GM19023 (cell line): ENCODE results near the gene CEP43.

Experiments used
- ATAC-seq: cut with Tn5 transposase; IDR thresholded peaks from one replicate; pipeline ENCODE4 v1.9.1; 2021; ENCODE audit warnings: mild to moderate bottlenecking, moderate library complexity; ENCODE audit not compliant: unreplicated experiment

CEP43 gene

DNA sequence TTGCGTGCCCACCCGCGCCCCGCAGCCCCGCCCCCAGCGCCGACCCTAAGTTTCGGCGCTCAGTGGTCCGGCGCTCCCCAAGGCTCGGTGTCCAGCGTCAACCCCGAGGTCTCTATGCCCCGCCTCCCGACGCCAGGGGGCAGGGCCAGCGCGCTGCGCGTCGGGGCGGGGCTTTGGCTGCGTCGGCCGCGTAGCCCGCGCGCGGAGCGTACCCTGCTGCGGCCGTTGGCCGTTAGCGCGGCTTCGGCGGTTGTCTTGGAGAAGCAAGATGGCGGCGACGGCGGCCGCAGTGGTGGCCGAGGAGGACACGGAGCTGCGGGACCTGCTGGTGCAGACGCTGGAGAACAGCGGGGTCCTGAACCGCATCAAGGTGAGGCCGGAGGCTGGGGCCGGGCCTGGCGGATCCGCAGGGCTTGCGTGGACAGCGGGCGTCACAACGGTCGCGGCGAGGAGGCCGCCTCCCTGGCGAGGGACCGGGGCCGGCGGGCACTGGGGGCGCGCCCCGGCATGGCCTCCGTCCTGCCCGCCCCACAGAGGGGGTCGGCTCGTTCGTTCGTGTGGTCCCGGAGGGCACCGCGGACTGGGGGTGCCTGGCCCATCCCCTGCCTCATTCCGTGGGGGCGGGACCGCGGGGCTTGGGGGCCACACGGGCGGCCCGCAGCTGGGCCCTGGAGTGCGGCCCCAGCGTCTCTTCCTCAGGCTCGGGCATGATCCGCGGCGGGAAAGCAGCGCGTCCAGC is at the start of gene CEP43:
Gene CEP43, plus strand, starts transcription at position 253 of the 739 bp plus-strand sequence. Its CDS starts 16 bp downstream, at position 269.
- peak; percentile 90 for ATAC-seq

DNA sequence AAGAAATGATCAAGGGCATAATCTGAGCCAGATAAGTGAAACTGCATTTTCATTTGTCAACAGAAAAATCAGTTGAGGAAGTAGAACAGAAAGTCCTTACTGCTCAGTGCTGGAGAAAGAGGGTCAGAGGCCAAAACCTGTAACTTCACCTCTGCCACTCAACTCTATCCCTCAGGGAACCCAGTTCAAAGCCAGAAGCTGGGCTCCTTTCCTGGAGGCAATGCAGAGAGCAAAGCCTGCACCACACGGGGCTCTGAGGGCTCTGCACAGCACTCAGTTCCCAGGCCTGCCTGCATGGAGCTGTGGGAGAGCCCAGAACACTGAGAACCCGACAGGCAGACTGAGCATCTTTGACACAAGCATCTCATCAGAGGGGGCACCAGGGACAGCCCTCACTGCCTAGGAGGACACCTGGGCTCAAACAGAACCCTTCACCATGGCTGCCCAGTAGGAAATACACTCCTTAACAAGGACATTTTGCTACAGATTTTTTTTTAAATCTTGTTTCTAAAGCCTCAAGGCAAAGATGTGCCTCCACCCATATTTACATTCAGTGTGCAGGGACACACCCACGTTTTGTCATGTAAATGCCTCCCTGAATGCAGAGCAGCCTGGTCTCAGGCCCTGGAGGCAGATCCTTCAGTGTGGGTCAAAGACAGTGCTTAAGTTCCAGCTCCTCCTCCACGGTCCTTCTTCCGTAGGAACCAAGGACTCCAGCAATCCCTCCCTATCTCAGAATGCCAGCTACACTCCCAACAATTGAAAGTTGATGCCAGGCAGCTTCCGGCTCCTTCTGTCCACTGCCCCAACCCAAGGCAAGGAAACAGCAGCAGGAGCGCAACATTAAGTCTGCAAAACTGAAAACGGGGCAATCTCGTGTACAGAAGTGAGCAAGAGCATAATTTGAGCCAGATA is 49.4 kb upstream of the CEP43 start:
- ATAC-seq: peak; percentile 2

DNA sequence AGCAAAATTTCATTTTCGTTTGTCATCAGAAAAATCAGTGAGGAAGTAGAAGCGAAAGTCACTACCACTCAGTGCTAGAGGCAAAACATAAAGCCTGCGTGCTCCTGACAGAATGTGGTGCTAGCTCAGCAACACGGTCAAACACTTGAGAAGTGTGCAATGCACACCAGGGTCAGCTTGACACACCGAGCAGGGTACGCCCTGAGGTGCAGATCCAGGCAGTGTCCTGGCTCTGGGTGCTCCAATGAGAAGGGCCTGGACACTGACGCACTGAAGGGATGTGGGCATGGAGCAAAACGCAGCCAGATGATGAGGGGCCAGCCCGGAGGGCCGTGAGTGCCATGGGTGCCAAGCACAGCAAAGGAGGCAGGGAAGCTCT is 48.8 kb upstream of the CEP43 start:
- peak; percentile 41 for ATAC-seq

DNA sequence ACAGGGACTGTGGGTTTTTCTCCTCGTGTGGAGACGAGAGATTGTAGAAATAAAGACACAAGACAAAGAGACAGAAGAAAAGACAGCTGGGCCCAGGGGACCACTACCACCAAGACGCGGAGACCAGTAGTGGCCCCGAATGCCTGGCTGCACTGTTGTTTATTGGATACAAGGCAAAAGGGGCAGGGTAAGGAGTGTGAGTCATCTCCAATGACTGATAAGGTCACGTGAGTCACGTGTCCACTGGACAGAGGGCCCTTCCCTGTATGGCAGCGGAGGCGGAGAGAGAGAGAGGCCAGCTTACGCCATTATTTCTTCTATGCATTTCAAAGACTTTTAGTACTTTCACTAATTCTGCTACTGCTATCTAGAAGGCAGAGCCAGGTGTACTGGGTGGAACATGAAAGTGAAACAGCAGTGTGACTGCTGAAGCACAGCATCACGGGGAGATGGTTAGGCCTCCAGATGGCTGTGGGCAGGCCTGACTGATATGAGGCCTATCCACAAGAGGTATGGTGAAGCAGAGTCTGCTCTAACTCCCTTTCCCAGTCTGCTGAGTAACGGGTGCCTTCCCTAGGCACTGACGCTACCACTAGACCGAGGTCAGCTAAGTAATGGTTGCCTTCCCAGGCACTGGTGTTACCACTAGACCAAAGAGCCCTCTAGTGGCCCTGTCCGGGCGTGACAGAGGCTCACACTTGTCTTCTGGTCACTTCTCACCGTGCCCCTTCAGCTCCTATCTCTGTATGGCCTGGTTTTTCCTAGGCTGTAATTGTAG is 48.1 kb upstream of the CEP43 start:
- peak; percentile 84 for ATAC-seq

GRCh38 chr6:166951670-166952060 is 47.5 kb upstream of the CEP43 start:
- no peak for ATAC-seq

DNA sequence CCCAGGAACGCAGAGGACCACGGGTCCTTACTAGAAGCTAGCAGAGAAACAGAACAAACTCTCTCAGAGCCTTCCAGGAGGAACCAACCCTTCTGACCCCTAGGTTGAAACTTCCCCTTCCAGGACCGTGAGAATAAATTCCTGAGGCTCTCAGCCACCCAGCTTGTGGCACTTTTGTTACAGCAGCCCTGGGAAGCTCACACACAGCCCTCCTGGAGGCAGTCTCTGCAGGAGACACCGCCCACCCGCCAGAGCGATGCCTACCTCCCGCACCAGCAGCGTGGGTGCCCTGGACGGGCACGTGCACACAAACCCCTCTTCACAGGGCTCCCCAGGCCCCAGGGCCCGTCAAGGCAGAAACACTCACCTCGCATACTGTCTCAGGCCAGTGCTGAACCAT is 47.1 kb upstream of the CEP43 start:
- ATAC-seq: no peak

DNA sequence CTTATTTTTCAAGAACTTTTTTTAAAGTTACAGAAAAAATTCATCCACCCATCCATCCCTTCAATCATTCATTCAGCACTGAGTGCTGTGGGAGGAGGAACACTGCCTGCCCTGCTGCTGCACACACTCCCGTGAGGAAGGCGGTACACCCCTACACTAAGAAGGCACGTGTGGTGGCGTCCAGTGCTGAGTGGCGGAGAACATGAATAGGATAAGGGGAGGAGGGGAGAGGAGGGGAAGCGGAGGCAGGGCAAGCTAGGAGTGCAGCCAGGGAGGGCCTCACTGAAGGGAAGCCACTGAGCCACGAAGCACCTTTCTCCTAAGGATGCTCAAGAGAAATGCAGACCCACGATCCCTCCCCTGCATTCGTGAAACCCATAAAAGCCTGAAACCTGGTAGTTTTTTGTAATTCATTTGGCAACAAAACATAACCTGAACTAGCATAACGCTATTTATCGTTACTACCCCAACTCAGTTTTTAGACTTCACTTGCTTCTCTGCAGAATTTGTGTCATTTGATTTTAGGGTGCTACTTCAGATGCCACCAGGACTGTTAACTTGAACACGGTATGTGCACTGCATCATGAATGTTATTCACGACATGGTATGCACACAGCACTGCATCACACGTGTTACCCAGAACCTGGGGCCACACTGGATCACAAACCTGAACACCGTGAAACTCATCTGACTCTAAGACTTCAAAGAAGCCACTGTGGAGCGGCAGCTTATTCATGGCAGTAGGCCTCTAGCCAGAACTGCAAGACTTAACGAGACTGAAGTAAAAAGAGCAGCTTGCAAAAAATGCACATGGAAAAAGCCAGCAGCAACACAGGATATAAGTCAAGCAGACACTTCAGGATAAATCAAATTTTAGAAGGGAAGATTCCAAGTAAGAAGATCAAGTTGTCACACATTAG is 46.4 kb upstream of the CEP43 start:
- ATAC-seq: no peak

- ATAC-seq: no peak
Observed at GRCh38 chr6:166954118-166954713, 45.0 kb upstream of the CEP43 start.

- no peak for ATAC-seq
Observed at GRCh38 chr6:166955121-166955864, 43.9 kb upstream of the CEP43 start.

GRCh38 chr6:166955865-166956443 is 43.2 kb upstream of the CEP43 start:
- peak; percentile 4 for ATAC-seq

- peak; percentile 81 for ATAC-seq
Observed at GRCh38 chr6:166956444-166957086, 42.6 kb upstream of the CEP43 start, which contains the start of gene RNASET2. Gene RNASET2, minus strand, starts transcription at chr6:166956550. Its CDS starts 368 bp downstream, at chr6:166956182.

GRCh38 chr6:166957087-166957804 is 42.0 kb upstream of the CEP43 start:
- peak; percentile 42 for ATAC-seq

DNA sequence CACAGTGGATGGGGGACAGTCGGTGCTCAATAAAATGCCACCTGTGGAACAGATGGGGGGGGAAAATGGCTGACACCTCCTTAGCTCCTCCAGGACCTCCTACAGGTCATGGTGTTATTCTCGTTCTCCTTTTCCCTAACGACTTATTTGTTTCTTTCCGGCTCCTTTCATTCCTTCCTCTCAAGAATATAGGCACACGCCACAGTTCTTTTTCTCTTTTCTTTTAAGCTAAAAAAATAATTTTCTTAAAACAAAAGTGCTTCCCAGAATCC is 41.5 kb upstream of the CEP43 start:
- ATAC-seq: no peak

GRCh38 chr6:166958926-166959861 is 40.0 kb upstream of the CEP43 start:
- ATAC-seq: no peak

- ATAC-seq: no peak
Observed at GRCh38 chr6:166959911-166960608, 39.1 kb upstream of the CEP43 start.

- ATAC-seq: no peak
Observed at GRCh38 chr6:166960609-166960978, 38.6 kb upstream of the CEP43 start.
